ENCODE results near the gene LURAP1L. TPM values are rescaled to one million over a fixed set of nuclear protein-coding genes. Genes with fewer than 3 reads are reported as not detected.

The LURAP1L gene
- total RNA-seq, 3 donors from 2014 or later (not counting 1 experiment from before 2014, with no cell fraction given) = not detected

GRCh38 chr9:12813960-12814876, 39.4 kb downstream of the LURAP1L start:
- Mint-ChIP-seq H3K9me3 (peaks cover 9 to 10% of the 10 kb centered on the region in 2 donors), H3K4me1 (no peaks in the 10 kb centered on the region), H3K27me3 (ENCODE audit: low read depth in 2 of 2) (no peaks in the 10 kb centered on the region), H3K4me3 (no peak overlapping the region), H3K27ac (no peak overlapping the region), H3K36me3 (peaks cover 5% of the 10 kb centered on the region)
- no peaks in the 10 kb centered on the region for H3K36me3 ChIP-seq (ENCODE audit: control insufficient read depth, insufficient read depth, low read length)
- no peaks in the 10 kb centered on the region for H3K9me3 ChIP-seq (ENCODE audit: control insufficient read depth, insufficient read depth, low read length)
- H3K4me3 ChIP-seq (ENCODE audit: low read length) = no peak overlapping the region
- 77% methylated on average over 5 of the region's 6 CpGs for WGBS (ENCODE audit: insufficient coverage)
- H3K4me1 ChIP-seq (ENCODE audit: control insufficient read depth, insufficient read depth, low read length) = no peaks in the 10 kb centered on the region
- no peak overlapping the region for H3K27ac ChIP-seq (ENCODE audit: low read length)
- no peak for TF ChIP-seq CTCF (IDR thresholded peaks at IDR 0.05)
- ATAC-seq (no peak), DNase-seq (no peak)
- H3K27me3 ChIP-seq (ENCODE audit: control insufficient read depth, insufficient read depth, low read length) = no peaks in the 10 kb centered on the region
- intact Hi-C loops (cut with micrococcal nuclease) = no loop called here

DNA sequence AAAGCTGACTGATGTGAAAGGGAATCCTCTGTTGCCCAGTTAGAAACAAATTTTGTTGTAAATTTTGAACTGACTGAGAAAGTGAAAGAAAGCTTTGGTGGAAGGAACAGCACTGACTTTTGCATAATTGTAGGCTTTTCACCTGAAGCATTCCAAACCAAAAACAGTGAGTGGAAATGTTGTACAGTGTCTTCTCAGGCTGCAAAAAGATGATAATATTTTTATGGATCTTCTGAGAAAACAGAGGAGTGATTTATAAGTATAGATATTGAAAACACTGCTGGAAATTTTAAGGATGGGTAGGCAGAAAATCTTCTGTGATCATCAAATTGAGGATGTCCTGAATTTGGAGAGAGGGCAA, 40.0 kb downstream of the LURAP1L start:
- intact Hi-C loops (cut with micrococcal nuclease) = no loop called here
- no peak for ATAC-seq

DNA sequence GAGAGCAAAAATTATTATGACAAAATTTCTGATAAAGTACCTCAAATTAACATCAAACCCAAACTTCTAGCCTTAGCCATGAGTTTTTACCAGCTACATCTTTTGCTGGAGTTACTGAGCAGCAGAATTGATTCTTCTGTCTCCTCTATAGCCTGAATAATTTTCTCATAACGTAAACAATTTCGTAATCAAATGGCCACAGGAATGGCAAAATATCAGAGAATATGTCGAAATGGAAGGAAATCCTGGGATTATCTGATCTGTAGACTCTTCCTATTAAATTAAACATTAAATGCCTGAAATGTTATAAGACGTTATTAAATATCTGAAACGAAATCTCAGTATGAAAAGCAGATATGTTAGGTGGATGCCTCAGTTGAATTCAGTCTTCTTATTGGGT, 41.1 kb downstream of the LURAP1L start:
- H3K4me1 Mint-ChIP-seq = no peaks in the 10 kb centered on the region
- no peaks in the 10 kb centered on the region for H3K36me3 Mint-ChIP-seq
- no peak for TF ChIP-seq CTCF (IDR thresholded peaks at IDR 0.05)
- intact Hi-C loops (cut with micrococcal nuclease) = no loop called here
- H3K9me3 Mint-ChIP-seq = peaks cover 7 to 8% of the 10 kb centered on the region in 2 donors
- Histone ChIP-seq H3K36me3 (ENCODE audit: control insufficient read depth, insufficient read depth, low read length) (no peaks in the 10 kb centered on the region), H3K9me3 (ENCODE audit: control insufficient read depth, insufficient read depth, low read length) (no peaks in the 10 kb centered on the region), H3K27ac (ENCODE audit: low read length) (no peak overlapping the region), H3K27me3 (ENCODE audit: control insufficient read depth, insufficient read depth, low read length) (no peaks in the 10 kb centered on the region), H3K4me3 (ENCODE audit: low read length) (no peak overlapping the region), H3K4me1 (ENCODE audit: control insufficient read depth, insufficient read depth, low read length) (no peaks in the 10 kb centered on the region)
- no peak overlapping the region for H3K27ac Mint-ChIP-seq
- DNase-seq (no peak), ATAC-seq (no peak)
- WGBS (ENCODE audit: insufficient coverage) = 88% methylated on average over 3 of the region's 5 CpGs
- H3K27me3 Mint-ChIP-seq (ENCODE audit: low read depth in 2 of 2) = no peaks in the 10 kb centered on the region
- no peak overlapping the region for H3K4me3 Mint-ChIP-seq

More for the DNA sequence above, 40.0 kb downstream of the LURAP1L start:
- Histone ChIP-seq H3K9me3 (ENCODE audit: control insufficient read depth, insufficient read depth, low read length) (no peaks in the 10 kb centered on the region), H3K4me3 (ENCODE audit: low read length) (no peak overlapping the region), H3K4me1 (ENCODE audit: control insufficient read depth, insufficient read depth, low read length) (no peaks in the 10 kb centered on the region), H3K27me3 (ENCODE audit: control insufficient read depth, insufficient read depth, low read length) (no peaks in the 10 kb centered on the region), H3K27ac (ENCODE audit: low read length) (no peak overlapping the region), H3K36me3 (ENCODE audit: control insufficient read depth, insufficient read depth, low read length) (no peaks in the 10 kb centered on the region)
- no peaks in the 10 kb centered on the region for H3K4me1 Mint-ChIP-seq
- H3K9me3 Mint-ChIP-seq = peaks cover 7 to 8% of the 10 kb centered on the region in 2 donors
- no peak overlapping the region for H3K27ac Mint-ChIP-seq
- no peak for DNase-seq
- H3K36me3 Mint-ChIP-seq = no peaks in the 10 kb centered on the region
- H3K27me3 Mint-ChIP-seq (ENCODE audit: low read depth in 2 of 2) = no peaks in the 10 kb centered on the region
- no peak overlapping the region for H3K4me3 Mint-ChIP-seq
- no peak for TF ChIP-seq CTCF (IDR thresholded peaks at IDR 0.05)
